ENCODE measurements around the gene RAD52.

The RAD52 gene

GRCh38 chr12:916240-916639 is 33.3 kb downstream of the RAD52 start:
- in situ Hi-C loops (cut with MboI; ENCODE audit: low sequenced_read_pairs) = no loop called here

DNA sequence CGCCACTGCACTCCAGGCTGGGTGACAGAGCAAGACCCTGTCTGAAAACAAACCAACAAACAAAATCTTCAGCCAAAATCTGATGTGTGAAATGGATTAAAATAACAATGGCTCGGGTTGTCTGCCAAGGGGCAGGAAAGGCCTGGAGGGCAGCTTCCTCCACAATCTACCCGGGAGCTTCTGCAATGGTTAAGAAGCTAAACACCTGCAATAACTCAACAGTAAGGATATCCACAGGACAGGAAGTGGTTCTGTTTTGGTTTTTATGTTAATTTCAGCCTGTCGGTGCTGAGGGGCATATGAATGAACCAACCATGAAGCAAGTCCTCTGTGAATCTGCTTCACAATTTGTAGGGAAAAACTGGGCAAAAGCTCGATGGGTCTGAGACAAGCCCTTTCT is 34.4 kb downstream of the RAD52 start:
- in situ Hi-C loops (cut with MboI; ENCODE audit: low sequenced_read_pairs) = no loop called here

DNA sequence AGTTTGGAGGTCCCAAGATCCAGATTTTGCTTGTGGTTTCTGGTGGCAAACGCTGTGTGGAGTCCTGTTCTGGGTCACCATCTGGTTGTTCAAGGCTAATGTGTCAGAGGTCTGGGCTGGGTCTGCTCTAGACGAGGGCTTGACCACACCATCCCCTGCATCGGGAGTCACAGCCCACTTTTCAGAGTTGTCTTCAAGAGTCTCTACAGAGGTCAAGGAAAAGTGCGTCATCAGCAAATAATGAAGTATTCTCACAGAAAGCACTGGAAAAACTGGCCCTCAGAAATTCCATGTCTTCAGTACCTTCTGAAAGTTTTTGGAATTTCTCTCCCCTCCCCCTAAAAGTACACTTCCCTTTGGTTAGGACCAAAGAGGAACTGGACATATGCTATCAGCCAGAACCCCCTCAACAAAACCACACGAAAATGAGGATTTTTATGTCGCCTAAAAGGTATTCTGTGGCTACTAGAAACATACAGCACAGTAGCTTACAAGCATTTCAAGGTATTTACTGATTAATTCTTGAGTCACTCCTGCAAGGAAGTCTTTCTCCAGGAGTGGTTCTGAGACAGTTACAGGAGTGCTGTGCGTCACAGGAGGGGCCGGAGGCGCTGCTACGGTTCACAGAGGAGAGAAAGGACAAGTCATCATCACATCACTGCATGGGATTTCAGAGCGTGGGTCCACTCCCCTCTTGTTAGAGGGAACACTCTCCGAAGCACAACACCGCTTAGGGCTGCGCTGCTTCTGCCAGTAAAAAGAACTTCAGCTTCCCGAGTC is 35.4 kb downstream of the RAD52 start:
- in situ Hi-C loops (cut with MboI; ENCODE audit: low sequenced_read_pairs) = no loop called here

- in situ Hi-C loops (cut with MboI; ENCODE audit: low sequenced_read_pairs) = no loop called here
Measured at GRCh38 chr12:912466-913235, 36.8 kb downstream of the RAD52 start.

GRCh38 chr12:911191-911826 is 38.2 kb downstream of the RAD52 start:
- in situ Hi-C loops (cut with MboI; ENCODE audit: low sequenced_read_pairs) = no loop called here

- in situ Hi-C loops (cut with MboI; ENCODE audit: low sequenced_read_pairs) = no loop called here
Measured at GRCh38 chr12:910416-910815, 39.1 kb downstream of the RAD52 start.

DNA sequence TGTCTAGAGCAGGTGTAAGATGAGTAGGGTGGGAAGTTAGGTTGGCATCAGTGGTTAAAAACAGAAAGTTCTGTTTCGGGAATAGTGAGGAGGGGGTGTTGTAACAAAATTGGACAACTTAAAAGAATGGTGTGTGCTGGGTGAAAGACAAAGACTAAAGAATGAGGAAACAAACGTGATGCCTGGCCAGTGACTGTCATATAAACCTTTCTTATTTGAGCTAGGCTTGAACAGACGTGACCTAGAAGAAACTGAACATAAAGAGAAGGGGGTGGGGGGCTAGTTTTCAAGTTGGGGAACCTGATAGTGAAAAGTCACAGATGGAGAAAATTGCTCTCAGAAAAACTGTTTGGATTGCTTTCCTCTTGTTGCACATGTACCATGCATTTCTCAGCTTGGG is 39.6 kb downstream of the RAD52 start:
- in situ Hi-C loops (cut with MboI; ENCODE audit: low sequenced_read_pairs) = no loop called here

DNA sequence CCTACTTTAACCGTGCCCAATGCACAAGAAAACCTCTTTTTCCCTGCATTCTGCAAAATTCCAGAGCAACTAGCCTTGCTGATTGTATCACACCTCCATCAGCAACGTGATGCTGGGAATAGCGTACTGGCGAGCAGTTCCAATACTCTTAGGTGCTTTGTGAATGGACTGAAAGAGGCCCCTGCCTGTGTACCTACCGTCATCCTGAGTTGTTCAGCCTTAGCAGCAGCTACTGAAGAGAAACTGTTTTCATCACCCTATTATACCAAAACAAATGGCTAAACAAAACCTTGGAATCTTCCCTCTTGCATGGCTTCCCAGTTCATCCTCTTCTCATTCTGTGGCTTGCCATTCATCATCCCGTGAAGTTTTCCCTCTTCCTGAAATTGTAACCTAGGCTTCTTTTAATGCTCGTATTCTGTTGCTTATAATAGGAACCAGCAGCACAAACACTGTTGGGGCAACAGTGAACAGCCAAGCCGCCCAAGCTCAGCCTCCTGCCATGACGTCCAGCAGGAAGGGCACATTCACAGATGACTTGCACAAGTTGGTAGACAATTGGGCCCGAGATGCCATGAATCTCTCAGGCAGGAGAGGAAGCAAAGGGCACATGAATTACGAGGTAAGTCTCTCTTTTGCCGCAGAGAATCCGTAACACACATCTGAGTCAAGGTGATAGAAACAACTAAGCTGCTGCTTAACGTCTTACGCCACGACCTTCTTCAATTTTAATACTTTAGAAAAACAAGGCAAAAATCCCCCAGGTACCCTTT is 41.9 kb downstream of the RAD52 start:
- in situ Hi-C loops (cut with MboI; ENCODE audit: low sequenced_read_pairs) = no loop called here

GRCh38 chr12:906062-906585 is 43.4 kb downstream of the RAD52 start:
- in situ Hi-C loops (cut with MboI; ENCODE audit: low sequenced_read_pairs) = no loop called here

- in situ Hi-C loops (cut with MboI; ENCODE audit: low sequenced_read_pairs) = no loop called here
Measured at GRCh38 chr12:905261-906031, 44.0 kb downstream of the RAD52 start.

DNA sequence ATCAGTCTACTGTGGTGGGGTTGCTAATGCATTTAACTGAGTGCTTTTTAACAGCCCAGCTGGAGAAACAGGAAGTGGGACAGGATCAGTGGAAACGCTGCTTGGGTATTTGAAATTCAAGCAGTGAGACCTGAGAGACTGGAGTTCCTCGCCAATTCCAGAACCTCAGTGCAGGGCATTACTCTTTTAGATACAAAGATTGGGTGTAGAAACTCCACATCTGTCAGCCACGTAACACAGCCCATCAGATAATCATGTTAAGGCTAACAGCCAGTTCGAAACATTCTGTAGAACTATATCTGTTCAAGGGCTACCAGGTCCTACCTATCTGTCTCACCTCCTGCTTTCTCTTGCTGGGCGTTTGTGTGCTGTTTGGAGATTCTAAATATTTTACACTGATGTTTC is 45.5 kb downstream of the RAD52 start:
- in situ Hi-C loops (cut with MboI; ENCODE audit: low sequenced_read_pairs) = no loop called here

DNA sequence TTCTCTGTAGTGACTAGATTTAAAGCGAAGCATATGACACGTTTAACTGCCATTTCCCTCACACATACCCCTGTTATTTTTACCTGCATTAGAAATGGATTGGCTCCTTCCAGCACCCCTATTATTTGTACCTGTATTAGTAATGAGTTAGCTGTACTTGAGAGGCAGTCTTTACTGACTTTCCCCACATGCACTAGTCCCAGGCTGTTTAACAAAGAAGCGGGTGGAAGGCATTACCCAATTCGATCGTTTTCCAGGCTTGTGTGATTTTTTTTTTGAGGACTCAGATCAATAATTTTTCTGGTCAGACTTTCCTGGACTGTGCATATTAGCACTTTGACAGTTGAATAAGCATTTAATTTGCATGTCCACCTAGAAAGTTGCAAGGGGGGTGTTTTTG is 46.4 kb downstream of the RAD52 start:
- in situ Hi-C loops (cut with MboI; ENCODE audit: low sequenced_read_pairs) = no loop called here

DNA sequence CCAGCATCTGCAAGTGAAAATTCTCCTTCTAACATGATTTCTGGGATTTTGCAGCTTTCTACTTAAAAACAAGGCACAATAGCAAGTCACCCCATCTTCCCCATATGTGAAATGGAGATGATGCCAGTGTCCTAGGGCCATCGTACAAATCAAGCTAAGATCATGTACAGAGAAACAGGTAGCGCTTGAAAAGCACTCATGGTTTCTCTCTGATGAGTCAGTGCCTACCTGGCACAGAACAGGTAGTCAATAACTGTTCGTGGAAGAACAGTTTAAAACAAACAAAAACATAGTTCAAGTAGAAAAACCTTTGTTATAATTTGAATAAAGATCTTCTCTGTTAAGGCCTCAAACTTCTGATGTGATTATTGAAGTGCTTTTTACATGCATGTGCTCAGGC is 46.9 kb downstream of the RAD52 start:
- in situ Hi-C loops (cut with MboI; ENCODE audit: low sequenced_read_pairs) = no loop called here

DNA sequence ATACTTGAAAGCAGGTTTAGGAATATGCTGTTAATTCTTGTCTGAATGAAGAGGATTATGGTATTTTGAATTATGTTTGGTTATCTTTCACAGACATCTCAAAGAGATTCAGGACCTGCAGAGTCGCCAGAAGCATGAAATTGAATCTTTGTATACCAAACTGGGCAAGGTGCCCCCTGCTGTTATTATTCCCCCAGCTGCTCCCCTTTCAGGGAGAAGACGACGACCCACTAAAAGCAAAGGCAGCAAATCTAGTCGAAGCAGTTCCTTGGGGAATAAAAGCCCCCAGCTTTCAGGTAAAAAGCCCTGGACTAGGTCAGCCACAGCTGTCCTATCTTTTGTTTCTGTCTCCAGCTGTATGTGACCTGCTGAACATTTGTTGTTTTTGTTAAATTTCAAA is 52.1 kb downstream of the RAD52 start:
- in situ Hi-C loops (cut with MboI; ENCODE audit: low sequenced_read_pairs) = no loop called here

- in situ Hi-C loops (cut with MboI; ENCODE audit: low sequenced_read_pairs) = no loop called here
Measured at GRCh38 chr12:896031-896430, 53.5 kb downstream of the RAD52 start.

GRCh38 chr12:894226-894625 is 55.3 kb downstream of the RAD52 start:
- in situ Hi-C loops (cut with MboI; ENCODE audit: low sequenced_read_pairs) = no loop called here

DNA sequence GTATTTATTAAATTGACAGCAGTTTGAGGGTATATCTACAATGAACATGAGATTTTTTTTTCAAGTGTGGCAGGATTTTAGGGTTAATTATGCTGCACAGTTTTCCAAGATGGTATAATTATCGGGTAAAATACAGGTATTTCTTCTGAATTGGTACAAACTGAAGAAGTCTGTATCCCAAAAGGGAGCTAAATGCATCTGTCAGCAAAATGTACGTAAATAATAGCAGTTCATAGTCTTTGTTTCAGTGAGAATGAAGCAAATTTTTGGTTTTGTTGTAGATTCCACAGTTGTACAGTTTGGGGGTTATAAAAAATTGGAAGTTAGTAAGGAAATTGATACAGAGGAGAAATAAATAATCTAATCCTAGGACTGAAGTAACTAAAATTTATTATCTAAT is 63.3 kb downstream of the RAD52 start:
- in situ Hi-C loops (cut with MboI; ENCODE audit: low sequenced_read_pairs) = no loop called here

- in situ Hi-C loops (cut with MboI; ENCODE audit: low sequenced_read_pairs) = no loop called here
Measured at GRCh38 chr12:885701-886100, 63.8 kb downstream of the RAD52 start.

GRCh38 chr12:884746-885414 is 64.6 kb downstream of the RAD52 start:
- in situ Hi-C loops (cut with MboI; ENCODE audit: low sequenced_read_pairs) = no loop called here

DNA sequence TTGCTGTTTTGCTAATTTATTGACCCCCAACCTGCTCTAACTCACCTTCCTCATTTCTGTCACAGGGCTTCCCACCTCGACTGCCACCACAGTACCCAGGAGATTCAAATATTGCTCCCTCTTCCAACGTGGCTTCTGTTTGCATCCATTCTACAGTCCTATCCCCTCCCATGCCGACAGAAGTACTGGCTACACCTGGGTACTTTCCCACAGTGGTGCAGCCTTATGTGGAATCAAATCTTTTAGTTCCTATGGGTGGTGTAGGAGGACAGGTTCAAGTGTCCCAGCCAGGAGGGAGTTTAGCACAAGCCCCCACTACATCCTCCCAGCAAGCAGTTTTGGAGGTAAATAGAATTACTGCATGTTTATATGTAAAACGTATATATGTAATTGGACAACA is 68.8 kb downstream of the RAD52 start:
- in situ Hi-C loops (cut with MboI; ENCODE audit: low sequenced_read_pairs) = no loop called here
